HG03457 (cell line): ENCODE data around the gene ATXN2L.
"Not testable (repeated sequence)": the region's sequence is repeated elsewhere in the genome, so short reads cannot be mapped to it uniquely, and the experiment has no call there.

Source experiments
- ATAC-seq: cut with Tn5 transposase; IDR thresholded peaks from one replicate; pipeline ENCODE4 v1.9.1; 2021; ENCODE audit warnings: moderate number of reproducible peaks; ENCODE audit not compliant: unreplicated experiment

Gene ATXN2L

GRCh38 chr16:28866454-28866804, 43.6 kb downstream of the ATXN2L start:
- no peak for ATAC-seq

- ATAC-seq = no peak
Observed at GRCh38 chr16:28867241-28867640, 44.4 kb downstream of the ATXN2L start.

GRCh38 chr16:28867646-28868045, 44.8 kb downstream of the ATXN2L start:
- not testable (repeated sequence) for ATAC-seq

- no peak for ATAC-seq
Observed at GRCh38 chr16:28869201-28869600, 46.4 kb downstream of the ATXN2L start.

- ATAC-seq = no peak
Observed at GRCh38 chr16:28872952-28873351, 50.2 kb downstream of the ATXN2L start.

GRCh38 chr16:28873543-28874201, 50.9 kb downstream of the ATXN2L start:
- ATAC-seq = no peak

GRCh38 chr16:28874406-28874805, 51.6 kb downstream of the ATXN2L start:
- no peak for ATAC-seq

- ATAC-seq = no peak
Observed at GRCh38 chr16:28875134-28876018, 52.6 kb downstream of the ATXN2L start.

GRCh38 chr16:28876019-28876659, 53.3 kb downstream of the ATXN2L start:
- ATAC-seq = no peak

- no peak for ATAC-seq
Observed at GRCh38 chr16:28876973-28877654, 54.3 kb downstream of the ATXN2L start.

- ATAC-seq = no peak
Observed at GRCh38 chr16:28877655-28878000, 54.8 kb downstream of the ATXN2L start.

- no peak for ATAC-seq
Observed at GRCh38 chr16:28878083-28878926, 55.5 kb downstream of the ATXN2L start, which contains the start of gene ATP2A1. Gene ATP2A1 (plus strand): TSS chr16:28878488. CDS start chr16:28878672, 184 bp downstream.

GRCh38 chr16:28879261-28879840, 56.6 kb downstream of the ATXN2L start:
- ATAC-seq = peak; percentile 21

GRCh38 chr16:28879841-28880588, 57.2 kb downstream of the ATXN2L start:
- peak; percentile 77 for ATAC-seq

GRCh38 chr16:28880589-28880915, 57.8 kb downstream of the ATXN2L start:
- no peak for ATAC-seq

- ATAC-seq = no peak
Observed at GRCh38 chr16:28880955-28881354, 58.2 kb downstream of the ATXN2L start.

- ATAC-seq = not testable (repeated sequence)
Observed at GRCh38 chr16:28881565-28881964, 58.8 kb downstream of the ATXN2L start.

GRCh38 chr16:28882551-28883160, 59.9 kb downstream of the ATXN2L start:
- ATAC-seq = no peak
